Endothelial cell (in vitro differentiated cells): ENCODE measurements around the gene RAPGEF1. TPM values are rescaled to one million over a fixed set of nuclear protein-coding genes. Genes with fewer than 3 reads are reported as not detected.

Source experiments
- DNase-seq: peaks from one replicate; pipeline ENCODE4 v3.0.0; 2021; ENCODE audit warnings: low spot score
- H3K27ac Mint-ChIP-seq: one replicate; pipeline ENCODE4 v1.8.0; 2021; ENCODE audit warnings: mixed read lengths, inconsistent platforms; ENCODE audit not compliant: unreplicated experiment
- H3K27me3 Mint-ChIP-seq: one replicate; pipeline ENCODE4 v1.8.0; 2021; ENCODE audit warnings: mild to moderate bottlenecking, moderate library complexity, mixed read lengths, inconsistent platforms; ENCODE audit not compliant: unreplicated experiment
- H3K36me3 Mint-ChIP-seq: one replicate; pipeline ENCODE4 v1.8.0; 2021; ENCODE audit warnings: mild to moderate bottlenecking, low read depth, mixed read lengths, inconsistent platforms; ENCODE audit not compliant: unreplicated experiment
- H3K4me1 Mint-ChIP-seq: one replicate; pipeline ENCODE4 v1.8.0; 2021; ENCODE audit warnings: mild to moderate bottlenecking, mixed read lengths, inconsistent platforms; ENCODE audit not compliant: unreplicated experiment
- H3K4me3 Mint-ChIP-seq: one replicate; pipeline ENCODE4 v1.8.0; 2021; ENCODE audit warnings: mild to moderate bottlenecking, mixed read lengths, inconsistent platforms; ENCODE audit not compliant: unreplicated experiment
- H3K9me3 Mint-ChIP-seq: one replicate; pipeline ENCODE4 v1.8.0; 2021; ENCODE audit warnings: mixed read lengths, inconsistent platforms; ENCODE audit not compliant: unreplicated experiment
- CTCF ChIP-seq: fragments of 200-600 bp; sonication (generic); IDR thresholded peaks from one replicate; pipeline ENCODE4 v1.5.0; 2021; ENCODE audit warnings: antibody characterized with exemption; ENCODE audit not compliant: unreplicated experiment
- total RNA-seq: library from RNA; stranded (reverse); fragmentation: NEBNext Ultra II Directional; extraction: Animal tissue kit (Norgen Biotek cat#: 25700); gene quantifications from one replicate; pipeline ENCODE4 v1.2.1, GENCODE V29; 2021; ENCODE audit not compliant: unreplicated experiment

RAPGEF1 gene
- total RNA-seq, 1 donor from 2014 or later, result 226 TPM

GRCh38 chr9:131582056-131582455, 157.8 kb downstream of the RAPGEF1 start:
- Mint-ChIP-seq H3K9me3 (no peaks in the 10 kb centered on the region), H3K4me1 (no peaks in the 10 kb centered on the region), H3K27me3 (peaks cover 28% of the 10 kb centered on the region), H3K36me3 (peaks cover 59% of the 10 kb centered on the region), H3K27ac (no peak overlapping the region), H3K4me3 (no peak overlapping the region)
- no peak for TF ChIP-seq CTCF
- no peak for DNase-seq

GRCh38 chr9:131580358-131580757, 159.5 kb downstream of the RAPGEF1 start:
- Mint-ChIP-seq H3K4me1 (no peaks in the 10 kb centered on the region), H3K27me3 (peaks cover 21% of the 10 kb centered on the region), H3K9me3 (no peaks in the 10 kb centered on the region), H3K27ac (no peak overlapping the region), H3K4me3 (no peak overlapping the region), H3K36me3 (peaks cover 47% of the 10 kb centered on the region)
- TF ChIP-seq CTCF, result no peak
- DNase-seq, result no peak

- peaks cover 42% of the 10 kb centered on the region for H3K36me3 Mint-ChIP-seq
- no peak for TF ChIP-seq CTCF
- H3K9me3 Mint-ChIP-seq, result no peaks in the 10 kb centered on the region
- no peak overlapping the region for H3K27ac Mint-ChIP-seq
- DNase-seq, result no peak
- H3K4me3 Mint-ChIP-seq, result no peak overlapping the region
- H3K27me3 Mint-ChIP-seq, result peaks cover 17% of the 10 kb centered on the region
- no peaks in the 10 kb centered on the region for H3K4me1 Mint-ChIP-seq
Measured at GRCh38 chr9:131579789-131580211, 160.1 kb downstream of the RAPGEF1 start.

- Mint-ChIP-seq H3K27me3 (peaks cover 17% of the 10 kb centered on the region), H3K36me3 (peaks cover 41% of the 10 kb centered on the region), H3K9me3 (no peaks in the 10 kb centered on the region), H3K27ac (peak overlapping the region; percentile 53), H3K4me3 (no peak overlapping the region), H3K4me1 (no peaks in the 10 kb centered on the region)
- DNase-seq, result no peak
- TF ChIP-seq CTCF, result no peak
Measured at GRCh38 chr9:131578731-131579504, 161.0 kb downstream of the RAPGEF1 start.

GRCh38 chr9:131578021-131578420, 161.9 kb downstream of the RAPGEF1 start:
- Mint-ChIP-seq H3K27me3 (peaks cover 17% of the 10 kb centered on the region), H3K27ac (no peak overlapping the region), H3K36me3 (peaks cover 37% of the 10 kb centered on the region), H3K4me1 (no peaks in the 10 kb centered on the region), H3K4me3 (no peak overlapping the region), H3K9me3 (no peaks in the 10 kb centered on the region)
- no peak for TF ChIP-seq CTCF
- no peak for DNase-seq
